HG03457 (cell line): ENCODE results near the gene GLRX5.
A peak's percentile ranks its signal among the peaks of the same experiment; 100 is the strongest.
"Not testable (repeated sequence)": the region's sequence is repeated elsewhere in the genome, so short reads cannot be mapped to it uniquely, and the experiment has no call there.

ENCODE experiments used
- ATAC-seq: cut with Tn5 transposase; IDR thresholded peaks from one replicate; pipeline ENCODE4 v1.9.1; 2021; ENCODE audit warnings: moderate number of reproducible peaks; ENCODE audit not compliant: unreplicated experiment

Gene GLRX5

DNA sequence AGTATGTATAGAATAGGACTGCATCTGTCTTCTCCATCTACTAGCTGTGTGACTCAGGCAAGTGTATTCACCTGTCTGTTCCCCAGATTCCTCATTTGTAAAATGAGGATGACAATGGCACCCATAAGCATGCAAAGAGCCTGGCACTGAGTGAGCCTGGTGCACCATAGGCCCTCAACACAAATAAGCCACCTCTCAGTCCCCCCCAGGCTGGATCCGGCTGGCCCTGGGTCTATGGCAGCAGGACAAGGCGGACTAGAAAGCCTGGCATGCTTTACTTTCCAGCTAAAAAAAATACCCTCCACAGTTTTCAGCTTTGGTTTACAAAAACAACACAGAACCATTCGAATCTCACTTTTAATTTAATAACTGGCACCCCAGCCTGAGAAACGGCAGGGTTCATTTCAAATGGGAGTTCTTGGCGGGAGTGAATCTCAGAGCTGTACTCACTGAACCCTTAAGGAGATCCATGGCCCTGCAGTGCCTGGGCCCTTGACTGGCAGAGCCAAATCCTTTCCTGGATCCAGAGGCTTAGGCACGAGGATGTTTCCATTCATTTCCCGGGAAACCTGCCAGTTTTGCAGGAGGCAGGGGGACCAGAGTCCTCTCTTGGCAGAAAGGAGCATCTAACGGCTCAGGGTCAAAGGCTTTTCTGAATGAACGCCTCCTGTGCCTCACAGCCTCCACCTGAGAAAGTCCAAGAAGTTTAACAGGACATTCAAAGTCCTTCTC is 36.1 kb upstream of the GLRX5 start:
- ATAC-seq = no peak

DNA sequence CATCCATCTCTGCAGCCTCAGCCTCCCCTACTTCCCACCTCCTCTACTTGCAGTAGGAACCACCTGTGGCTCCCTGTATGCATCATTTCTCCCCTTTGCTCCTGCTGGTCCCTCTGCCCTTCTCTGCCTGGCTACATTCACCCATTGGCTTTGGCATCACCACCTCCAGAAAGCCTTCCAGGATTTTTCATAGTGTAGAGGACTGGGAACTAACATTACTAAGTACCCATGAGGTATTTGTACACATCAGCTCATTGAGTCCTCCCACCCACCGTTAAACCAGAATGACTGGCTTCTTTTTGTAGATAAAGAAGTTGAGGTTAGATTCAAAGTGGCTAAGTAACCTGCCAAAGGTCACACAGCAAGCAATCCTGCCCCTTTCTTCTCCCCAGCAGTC is 35.5 kb upstream of the GLRX5 start:
- ATAC-seq = no peak

DNA sequence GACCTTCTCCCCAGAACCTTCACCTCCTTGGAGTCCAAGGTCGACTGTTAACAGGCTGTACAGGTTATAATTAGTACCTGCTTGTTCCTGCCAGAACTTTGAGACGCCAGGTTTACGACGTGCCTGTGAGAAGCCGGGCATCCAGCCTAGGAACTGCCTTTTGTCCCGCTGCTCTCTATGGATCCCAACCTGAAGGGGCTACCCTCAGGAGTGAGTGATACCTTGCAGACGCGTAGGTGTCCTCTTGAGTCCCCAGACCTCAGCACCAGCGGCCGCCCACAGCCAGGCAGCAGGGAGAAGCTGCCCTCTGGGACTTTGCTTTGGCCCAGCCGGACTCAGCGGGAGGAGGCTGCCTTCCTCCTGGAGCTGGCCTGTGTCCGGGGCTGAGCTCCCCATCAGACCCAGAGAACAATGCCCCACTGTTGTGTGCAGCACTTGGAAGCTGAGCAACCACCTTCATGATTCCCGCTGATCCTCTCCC is 34.6 kb upstream of the GLRX5 start:
- ATAC-seq = no peak

GRCh38 chr14:95500772-95501401 is 34.0 kb upstream of the GLRX5 start:
- no peak for ATAC-seq

DNA sequence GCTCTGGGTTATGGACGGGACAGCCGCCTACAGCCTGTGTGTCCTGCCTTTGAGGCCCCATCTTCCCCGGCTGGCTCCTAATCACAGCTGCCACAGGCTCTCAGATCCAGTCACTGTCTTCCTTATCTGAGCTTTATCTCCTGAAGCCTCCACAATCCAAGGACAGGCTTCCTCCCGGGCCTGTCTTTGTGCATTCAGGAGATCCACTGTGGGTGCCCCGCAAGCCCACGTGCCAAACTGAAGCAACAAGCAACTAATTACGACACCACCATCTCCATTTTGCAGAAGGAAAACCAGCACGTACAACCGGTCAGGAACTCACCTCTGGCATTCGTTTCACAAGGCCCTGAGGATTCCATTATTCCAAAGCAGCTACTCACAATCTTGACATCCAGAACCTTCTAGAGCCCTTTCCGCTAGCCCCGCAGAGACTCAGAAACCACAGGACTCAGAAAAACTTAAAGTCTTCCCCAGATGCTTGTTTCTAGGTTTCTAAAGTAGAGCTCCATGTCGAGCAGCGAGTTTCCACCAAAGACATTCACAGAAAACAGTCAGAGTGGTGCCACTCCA is 32.4 kb upstream of the GLRX5 start:
- no peak for ATAC-seq

- no peak for ATAC-seq
Measured at GRCh38 chr14:95503365-95504134, 31.3 kb upstream of the GLRX5 start.

DNA sequence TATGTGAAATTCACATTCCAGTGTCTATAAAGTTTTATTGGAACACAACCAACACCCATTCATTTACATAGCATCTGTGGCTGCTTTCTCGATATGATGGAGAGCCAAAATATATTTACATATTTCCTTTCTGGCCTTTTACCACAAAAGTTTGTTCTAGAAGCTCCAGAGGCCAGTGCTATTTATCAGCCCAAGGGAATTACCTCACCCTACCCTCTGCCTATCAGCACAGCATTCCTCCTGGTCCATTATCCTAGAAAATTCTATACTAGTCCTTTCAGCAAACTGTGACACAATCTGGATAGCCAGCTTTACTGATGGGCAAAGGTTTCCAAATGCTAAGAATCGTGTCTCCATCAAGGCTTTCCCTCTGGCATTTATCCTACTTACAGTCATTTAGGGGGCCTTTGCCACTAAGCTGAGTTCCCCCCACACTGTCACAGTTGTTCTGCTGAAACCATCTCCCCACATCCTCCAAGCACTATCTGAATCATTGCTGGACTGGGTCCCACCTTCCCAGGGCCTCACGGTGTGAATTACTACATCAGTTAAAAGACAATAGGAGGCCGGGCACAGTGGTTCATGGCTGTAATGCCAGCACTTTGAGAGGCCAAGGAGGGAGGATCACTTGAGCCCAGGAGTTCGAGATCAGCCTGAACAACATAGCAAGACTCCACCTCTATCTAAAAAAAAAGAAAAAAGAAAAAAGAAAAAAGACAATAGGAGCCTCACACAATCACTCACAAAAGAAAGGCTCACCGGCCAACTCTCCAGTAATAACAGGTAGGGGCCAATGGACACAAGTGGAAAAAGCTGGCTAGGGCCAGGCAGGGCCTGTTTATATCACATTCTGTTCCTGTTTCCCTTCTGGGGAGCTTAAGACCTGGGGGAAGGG is 30.5 kb upstream of the GLRX5 start:
- peak; percentile 38 for ATAC-seq

GRCh38 chr14:95505030-95505589 is 29.7 kb upstream of the GLRX5 start:
- ATAC-seq = no peak

DNA sequence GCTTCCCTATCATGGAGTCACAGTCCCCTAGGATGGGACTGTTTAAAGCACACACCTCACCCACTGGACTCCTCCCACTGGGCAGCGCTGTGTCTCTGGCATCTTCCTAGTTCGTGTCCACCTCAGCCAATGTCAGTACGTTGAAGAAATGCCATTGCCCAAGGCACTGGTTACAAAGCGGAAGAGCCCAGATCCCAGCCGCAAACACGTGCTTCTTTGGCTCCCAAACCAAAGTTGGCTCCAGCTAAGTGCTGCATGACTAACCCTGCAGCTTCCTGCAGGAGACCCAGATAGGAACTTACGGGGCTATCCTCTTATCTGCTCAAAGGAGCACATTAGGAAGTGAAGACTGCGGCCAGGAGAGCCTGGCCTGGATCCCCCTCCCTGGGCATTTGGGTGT is 27.7 kb upstream of the GLRX5 start:
- no peak for ATAC-seq

GRCh38 chr14:95507701-95508103 is 27.1 kb upstream of the GLRX5 start:
- no peak for ATAC-seq

DNA sequence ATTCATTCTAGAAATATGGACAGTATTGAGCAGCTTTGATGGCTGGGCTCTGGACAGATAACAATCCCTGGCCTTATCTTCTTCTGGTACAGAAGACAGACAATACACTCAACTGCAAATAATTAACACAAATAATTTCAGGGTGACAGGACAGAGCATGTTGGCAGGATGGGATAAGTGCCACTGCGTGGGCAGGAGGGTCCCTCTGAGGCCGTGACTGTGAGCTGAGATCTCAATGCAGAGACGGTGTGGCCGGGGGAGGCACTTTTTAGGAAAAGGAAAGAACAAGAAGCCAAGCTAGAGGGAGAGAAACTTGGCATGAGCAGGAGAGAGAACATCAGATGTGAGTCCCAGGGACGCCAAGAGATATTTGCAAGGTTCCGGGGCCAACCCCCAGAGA is 26.5 kb upstream of the GLRX5 start:
- no peak for ATAC-seq

- ATAC-seq = no peak
Measured at GRCh38 chr14:95509495-95509894, 25.4 kb upstream of the GLRX5 start.

GRCh38 chr14:95510344-95510743 is 24.5 kb upstream of the GLRX5 start:
- ATAC-seq = not testable (repeated sequence)

- ATAC-seq = no peak
Measured at GRCh38 chr14:95510804-95511203, 24.0 kb upstream of the GLRX5 start.

- ATAC-seq = no peak
Measured at GRCh38 chr14:95511687-95512086, 23.2 kb upstream of the GLRX5 start.

DNA sequence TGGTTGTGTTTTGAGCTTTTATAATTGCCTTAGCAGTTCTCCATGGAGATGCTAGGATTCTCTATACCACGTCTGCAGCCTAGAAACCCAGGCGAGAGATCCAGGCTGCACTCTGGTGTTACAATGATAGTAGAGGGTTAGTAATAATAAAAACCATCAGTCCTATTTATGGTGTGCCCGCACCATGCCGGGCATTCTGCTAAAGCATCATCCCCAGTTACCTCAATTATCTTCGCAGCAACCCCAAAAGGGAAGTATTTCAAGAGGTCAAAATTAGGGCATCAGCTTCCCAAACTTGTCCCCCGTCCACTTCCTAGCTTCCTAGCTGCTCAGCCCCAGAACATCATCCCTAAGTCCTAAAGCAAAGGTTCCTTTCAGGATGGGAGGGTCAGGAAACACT is 21.6 kb upstream of the GLRX5 start:
- no peak for ATAC-seq

- no peak for ATAC-seq
Measured at GRCh38 chr14:95514131-95515079, 20.4 kb upstream of the GLRX5 start.

- no peak for ATAC-seq
Measured at GRCh38 chr14:95515080-95515489, 19.8 kb upstream of the GLRX5 start.
